ENCODE results near the gene DENND1B.

The DENND1B gene

DNA sequence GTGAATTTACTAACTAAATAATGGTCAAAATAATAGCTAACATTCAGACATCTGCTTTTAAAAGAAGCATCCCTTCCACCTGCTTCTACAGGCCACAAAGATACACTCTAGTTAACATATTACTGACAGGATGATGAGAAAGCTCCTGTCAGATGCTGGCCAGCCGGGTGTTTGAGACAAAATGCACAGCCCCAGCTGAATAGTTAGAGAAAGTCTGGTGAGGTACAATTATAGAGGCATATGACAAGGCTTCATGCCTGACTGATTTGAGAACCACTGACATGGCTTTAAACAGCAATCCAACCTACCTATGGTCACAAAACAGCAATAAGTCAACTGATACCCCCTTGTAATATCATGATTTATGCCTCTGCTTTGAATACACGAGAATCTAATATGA lies 137.0 kb downstream of the DENND1B start:
- H3K27ac ChIP-seq = no peak overlapping the region

DNA sequence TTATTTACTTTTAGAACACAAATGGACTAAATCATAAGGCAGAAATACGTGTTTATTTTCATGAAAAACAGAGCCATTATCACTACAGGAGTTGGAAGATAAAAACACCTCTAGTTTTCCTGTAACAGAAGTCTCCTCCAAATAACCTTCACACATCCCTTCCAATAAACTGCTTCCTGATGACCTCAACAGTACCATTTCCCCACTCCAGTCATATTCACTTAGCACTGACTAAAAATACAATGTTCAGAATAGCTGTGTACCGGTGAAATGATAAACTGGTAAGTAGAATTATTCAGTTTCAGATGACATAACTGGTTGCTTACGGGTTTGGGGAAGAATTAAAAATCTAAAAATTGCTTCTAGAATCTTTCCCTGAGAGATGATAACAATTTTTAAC lies 137.9 kb downstream of the DENND1B start:
- Histone ChIP-seq H3K79me2 (ENCODE audit: insufficient read depth, low read depth) (no peaks in the 10 kb centered on the region), H3K4me3 (IDR thresholded peaks at IDR 0.05; ENCODE audit: insufficient read depth, low read depth, low read length) (no peak overlapping the region), H3K9ac (no peak overlapping the region), H3K4me2 (no peak overlapping the region), H4K20me1 (ENCODE audit: insufficient read depth) (no peaks in the 10 kb centered on the region), H3K27ac (no peak overlapping the region), H3K4me1 (ENCODE audit: low read depth, poor library complexity, severe bottlenecking) (peaks cover 6% of the 10 kb centered on the region), H3K36me3 (ENCODE audit: insufficient read depth) (0 out of 2 replicates have a peak, but pooled peaks cover 2% of the 10 kb centered on the region), H2AFZ (ENCODE audit: low read depth) (no peak overlapping the region), H3K27me3 (ENCODE audit: insufficient read depth, low read depth) (no peaks in the 10 kb centered on the region)
- TF ChIP-seq, protein P1, sequence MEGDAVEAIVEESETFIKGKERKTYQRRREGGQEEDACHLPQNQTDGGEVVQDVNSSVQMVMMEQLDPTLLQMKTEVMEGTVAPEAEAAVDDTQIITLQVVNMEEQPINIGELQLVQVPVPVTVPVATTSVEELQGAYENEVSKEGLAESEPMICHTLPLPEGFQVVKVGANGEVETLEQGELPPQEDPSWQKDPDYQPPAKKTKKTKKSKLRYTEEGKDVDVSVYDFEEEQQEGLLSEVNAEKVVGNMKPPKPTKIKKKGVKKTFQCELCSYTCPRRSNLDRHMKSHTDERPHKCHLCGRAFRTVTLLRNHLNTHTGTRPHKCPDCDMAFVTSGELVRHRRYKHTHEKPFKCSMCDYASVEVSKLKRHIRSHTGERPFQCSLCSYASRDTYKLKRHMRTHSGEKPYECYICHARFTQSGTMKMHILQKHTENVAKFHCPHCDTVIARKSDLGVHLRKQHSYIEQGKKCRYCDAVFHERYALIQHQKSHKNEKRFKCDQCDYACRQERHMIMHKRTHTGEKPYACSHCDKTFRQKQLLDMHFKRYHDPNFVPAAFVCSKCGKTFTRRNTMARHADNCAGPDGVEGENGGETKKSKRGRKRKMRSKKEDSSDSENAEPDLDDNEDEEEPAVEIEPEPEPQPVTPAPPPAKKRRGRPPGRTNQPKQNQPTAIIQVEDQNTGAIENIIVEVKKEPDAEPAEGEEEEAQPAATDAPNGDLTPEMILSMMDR (conservative IDR thresholded peaks at IDR 0.05; ENCODE audit: low read depth, low read length) = no peak

More for the DNA sequence above, 137.0 kb downstream of the DENND1B start:
- no peaks in the 10 kb centered on the region for H3K4me1 ChIP-seq (ENCODE audit: low read depth, poor library complexity, severe bottlenecking)
- 0 out of 2 replicates have a peak, but pooled peaks cover 2% of the 10 kb centered on the region for H3K36me3 ChIP-seq (ENCODE audit: insufficient read depth)
- TF ChIP-seq, protein P1 (conservative IDR thresholded peaks at IDR 0.05; ENCODE audit: low read depth, low read length) = no peak
- H2AFZ ChIP-seq (ENCODE audit: low read depth) = no peak overlapping the region
- no peak overlapping the region for H3K4me3 ChIP-seq (IDR thresholded peaks at IDR 0.05; ENCODE audit: insufficient read depth, low read depth, low read length)
- no peaks in the 10 kb centered on the region for H4K20me1 ChIP-seq (ENCODE audit: insufficient read depth)
- no peaks in the 10 kb centered on the region for H3K79me2 ChIP-seq (ENCODE audit: insufficient read depth, low read depth)
- no peaks in the 10 kb centered on the region for H3K27me3 ChIP-seq (ENCODE audit: insufficient read depth, low read depth)
- H3K9ac ChIP-seq = no peak overlapping the region
- no peak overlapping the region for H3K4me2 ChIP-seq

DNA sequence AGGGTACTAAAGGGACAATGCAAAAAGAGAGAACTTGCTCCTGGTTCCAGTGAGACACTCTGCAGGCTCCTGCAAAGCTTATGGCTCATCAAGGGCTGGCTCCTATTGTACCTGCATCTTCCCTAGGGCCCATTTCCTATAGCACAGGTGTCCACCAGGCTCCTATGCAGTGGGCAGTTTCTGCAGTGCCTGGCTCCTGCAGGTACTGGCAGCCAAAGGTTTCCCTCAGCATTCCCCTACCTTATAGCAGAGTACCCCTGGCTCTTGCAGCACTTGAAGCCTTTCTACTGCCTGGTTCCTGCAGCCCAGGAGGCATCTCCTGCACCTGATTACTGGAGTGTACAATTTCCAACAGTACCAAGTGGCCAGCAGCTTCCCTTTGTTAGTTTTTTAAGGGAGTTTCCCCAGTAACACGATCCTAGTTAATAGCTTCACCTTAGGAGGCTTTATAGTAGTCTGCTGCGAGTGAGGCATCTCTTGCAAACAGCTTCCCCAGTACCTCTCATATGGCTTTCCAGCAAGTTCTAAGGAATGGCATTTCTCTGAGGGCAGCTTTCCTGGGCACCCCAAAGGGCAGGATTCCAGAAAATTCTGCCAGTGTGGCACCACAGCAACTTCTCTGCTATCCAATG lies 141.7 kb downstream of the DENND1B start:
- no peak overlapping the region for H3K4me3 ChIP-seq (IDR thresholded peaks at IDR 0.05; ENCODE audit: insufficient read depth, low read depth, low read length)
- H3K27me3 ChIP-seq (ENCODE audit: insufficient read depth, low read depth) = no peaks in the 10 kb centered on the region
- no peaks in the 10 kb centered on the region for H3K36me3 ChIP-seq (ENCODE audit: insufficient read depth)
- no peaks in the 10 kb centered on the region for H3K79me2 ChIP-seq (ENCODE audit: insufficient read depth, low read depth)
- TF ChIP-seq, protein P1 (conservative IDR thresholded peaks at IDR 0.05; ENCODE audit: low read depth, low read length) = no peak
- H3K9ac ChIP-seq = no peak overlapping the region
- no peaks in the 10 kb centered on the region for H4K20me1 ChIP-seq (ENCODE audit: insufficient read depth)
- H3K27ac ChIP-seq = no peak overlapping the region
- peaks cover 17% of the 10 kb centered on the region for H3K4me1 ChIP-seq (ENCODE audit: low read depth, poor library complexity, severe bottlenecking)
- H2AFZ ChIP-seq (ENCODE audit: low read depth) = no peak overlapping the region
- no peak overlapping the region for H3K4me2 ChIP-seq

DNA sequence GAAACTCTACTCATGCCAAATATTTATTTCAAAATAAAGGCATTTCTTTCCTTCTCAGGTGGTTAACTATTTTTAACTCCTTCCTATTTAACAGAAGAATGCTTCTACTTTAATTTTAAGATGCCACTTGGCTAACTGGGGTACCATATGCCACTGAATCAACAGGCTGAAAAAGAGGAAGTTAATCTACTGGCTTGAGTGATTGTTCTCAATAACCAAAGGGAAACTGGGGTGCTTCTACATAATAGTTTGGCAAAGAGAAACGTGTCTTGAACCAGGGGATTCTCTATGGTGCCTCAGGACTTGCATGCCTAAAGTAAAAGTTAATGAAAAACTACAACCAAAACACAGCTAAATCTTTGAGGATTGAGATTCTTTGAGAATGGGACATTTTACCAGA lies 142.6 kb downstream of the DENND1B start:
- Histone ChIP-seq H3K79me2 (ENCODE audit: insufficient read depth, low read depth) (no peaks in the 10 kb centered on the region), H2AFZ (ENCODE audit: low read depth) (no peak overlapping the region), H3K27ac (no peak overlapping the region), H3K4me2 (no peak overlapping the region), H3K9ac (no peak overlapping the region), H4K20me1 (ENCODE audit: insufficient read depth) (no peaks in the 10 kb centered on the region), H3K4me1 (ENCODE audit: low read depth, poor library complexity, severe bottlenecking) (peaks cover 17% of the 10 kb centered on the region), H3K36me3 (ENCODE audit: insufficient read depth) (no peaks in the 10 kb centered on the region), H3K27me3 (ENCODE audit: insufficient read depth, low read depth) (no peaks in the 10 kb centered on the region), H3K4me3 (IDR thresholded peaks at IDR 0.05; ENCODE audit: insufficient read depth, low read depth, low read length) (no peak overlapping the region)
- TF ChIP-seq, protein P1 (conservative IDR thresholded peaks at IDR 0.05; ENCODE audit: low read depth, low read length) = no peak
